Thyroid gland (tissue), 4 donors: Measurements from ENCODE around the gene STT3B. TPM values are rescaled to one million over a fixed set of nuclear protein-coding genes. Genes with fewer than 3 reads are reported as not detected.

Source experiments
- DNase-seq, 2 donors: peaks; one replicate each; pipeline ENCODE4 v3.0.0-alpha.2; 2019
- H3K27ac ChIP-seq, 3 donors: fragments of 200-600 bp; sonication (generic); 1 replicate in 2 of 3; 2 replicates in 1 of 3; pipeline ENCODE4 v1.5.1; 2016 to 2019; ENCODE audit warnings: mild to moderate bottlenecking in 1 of 3, moderate library complexity in 1 of 3
- H3K27me3 ChIP-seq: fragments of 200-600 bp; sonication (generic); one replicate; pipeline ENCODE4 v1.5.1; 2019
- H3K36me3 ChIP-seq, 2 donors: fragments of 200-600 bp; sonication (generic); one replicate each; pipeline ENCODE4 v1.5.1; 2016 to 2019
- H3K4me1 ChIP-seq, 2 donors: fragments of 200-600 bp; sonication (generic); one replicate each; pipeline ENCODE4 v1.5.1; 2017 to 2019
- H3K4me3 ChIP-seq, 3 donors: fragments of 200-600 bp; sonication (generic); replicated peaks in 1 of 3; 1 replicate in 2 of 3; 2 replicates in 1 of 3; pipeline ENCODE4 v1.5.1; 2016; ENCODE audit warnings: mild to moderate bottlenecking in 1 of 3
- H3K9me3 ChIP-seq: fragments of 200-600 bp; sonication (generic); one replicate; pipeline ENCODE4 v1.5.1; 2017
- POLR2A ChIP-seq, 2 donors: fragments of 450-650 bp; IDR thresholded peaks; one replicate each; pipeline ENCODE4 v1.6.1; 2017; ENCODE audit warnings: antibody characterized with exemption in 2 of 2, mild to moderate bottlenecking in 2 of 2, moderate library complexity in 1 of 2
- WGBS, 2 donors: methylation state at CpG; one replicate each; pipeline ENCODE4 v1.1.5; 2017; 5-methylcytosine and 5-hydroxymethylcytosine counted together
- intact Hi-C: fragments of 100-400 bp; cut with DNase I; formaldehyde crosslinking; loops from one replicate; pipeline ENCODE4 v1.15.1; 2023
- total RNA-seq, 4 donors: library from RNA; depleted of rRNA; stranded (reverse); fragments of >200 nt; gene quantifications; one replicate each; pipeline ENCODE4 v1.2.3, GENCODE V29; 2016
- TF ChIP-seq, protein P1 (sequence below), 6 experiments: fragments of 200-600 bp in 3 of 6; fragments of 450-650 bp in 3 of 6; sonication (generic) in 3 of 6; IDR thresholded peaks; one replicate each; pipeline ENCODE4 v1.5.1; 2016 to 2019; ENCODE audit warnings: antibody characterized with exemption in 6 of 6, mild to moderate bottlenecking in 2 of 6, inconsistent platforms in 1 of 6, moderate library complexity in 1 of 6

Gene STT3B
- total RNA-seq, 4 donors from 2014 or later: 111 to 172 (median 150) TPM

DNA sequence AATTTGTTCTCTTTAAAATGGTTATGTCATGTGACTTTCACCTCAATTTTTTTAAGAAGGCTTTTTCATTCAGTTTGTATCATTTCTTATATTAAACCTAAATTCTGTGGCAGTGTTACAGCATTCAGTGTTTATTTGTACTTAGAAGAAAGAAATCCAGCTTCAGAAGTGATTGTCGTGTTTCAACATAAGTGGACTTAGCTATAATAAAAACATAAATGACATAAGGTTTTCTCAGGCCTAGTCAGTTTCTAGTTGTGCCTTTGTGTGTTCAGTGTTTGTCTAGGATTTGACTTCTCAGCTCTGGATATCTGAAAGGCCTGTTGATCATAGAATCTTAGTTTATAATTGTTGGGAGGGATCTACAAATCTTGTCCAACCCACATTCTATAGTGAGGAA, 80.5 kb downstream of the STT3B start:
- no peak for DNase-seq
- Histone ChIP-seq H3K4me3 (no peak overlapping the region), H3K27me3 (no peaks in the 10 kb centered on the region), H3K4me1 (no peaks in the 10 kb centered on the region), H3K27ac (no peak overlapping the region), H3K36me3 (no peaks in the 10 kb centered on the region), H3K9me3 (no peaks in the 10 kb centered on the region)
- 73 to 74% methylated on average over 1 of the region's 1 CpG for WGBS, 2 donors
- no peak for TF ChIP-seq POLR2A (IDR thresholded peaks at IDR 0.05)
- TF ChIP-seq, protein P1, sequence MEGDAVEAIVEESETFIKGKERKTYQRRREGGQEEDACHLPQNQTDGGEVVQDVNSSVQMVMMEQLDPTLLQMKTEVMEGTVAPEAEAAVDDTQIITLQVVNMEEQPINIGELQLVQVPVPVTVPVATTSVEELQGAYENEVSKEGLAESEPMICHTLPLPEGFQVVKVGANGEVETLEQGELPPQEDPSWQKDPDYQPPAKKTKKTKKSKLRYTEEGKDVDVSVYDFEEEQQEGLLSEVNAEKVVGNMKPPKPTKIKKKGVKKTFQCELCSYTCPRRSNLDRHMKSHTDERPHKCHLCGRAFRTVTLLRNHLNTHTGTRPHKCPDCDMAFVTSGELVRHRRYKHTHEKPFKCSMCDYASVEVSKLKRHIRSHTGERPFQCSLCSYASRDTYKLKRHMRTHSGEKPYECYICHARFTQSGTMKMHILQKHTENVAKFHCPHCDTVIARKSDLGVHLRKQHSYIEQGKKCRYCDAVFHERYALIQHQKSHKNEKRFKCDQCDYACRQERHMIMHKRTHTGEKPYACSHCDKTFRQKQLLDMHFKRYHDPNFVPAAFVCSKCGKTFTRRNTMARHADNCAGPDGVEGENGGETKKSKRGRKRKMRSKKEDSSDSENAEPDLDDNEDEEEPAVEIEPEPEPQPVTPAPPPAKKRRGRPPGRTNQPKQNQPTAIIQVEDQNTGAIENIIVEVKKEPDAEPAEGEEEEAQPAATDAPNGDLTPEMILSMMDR (IDR thresholded peaks at IDR 0.05): no peak
- intact Hi-C loops: loop anchor here (5.0 kb wide), 1 partner anchor 154 kb away; no protein-coding TSS in a partner anchor

DNA sequence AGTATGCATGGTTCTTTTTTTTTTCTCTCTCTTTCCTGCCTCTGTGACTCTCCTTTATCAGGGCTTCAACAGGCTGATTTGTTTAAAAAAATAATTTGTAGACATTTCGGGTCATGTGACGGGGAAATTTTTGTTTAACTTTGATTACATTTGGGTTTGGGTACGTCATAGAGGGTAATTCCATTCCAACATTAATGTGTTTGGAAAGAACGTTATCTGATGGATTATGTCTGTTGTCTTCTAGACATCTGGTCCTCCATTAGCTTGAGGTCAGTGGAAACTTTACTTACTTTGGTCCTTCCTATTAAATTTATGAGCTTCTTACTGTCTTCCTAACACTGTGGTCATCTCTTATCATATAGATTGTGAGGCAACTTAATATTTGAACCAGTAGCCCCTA, 80.9 kb downstream of the STT3B start:
- Histone ChIP-seq H3K27ac (no peak overlapping the region), H3K4me1 (no peaks in the 10 kb centered on the region), H3K27me3 (no peaks in the 10 kb centered on the region), H3K9me3 (no peaks in the 10 kb centered on the region), H3K36me3 (no peaks in the 10 kb centered on the region), H3K4me3 (no peak overlapping the region)
- intact Hi-C loops: loop anchor here (5.0 kb wide), 1 partner anchor 154 kb away; no protein-coding TSS in a partner anchor
- DNase-seq: no peak
- WGBS, 2 donors: 97% methylated on average over 4 of the region's 4 CpGs
- TF ChIP-seq POLR2A (IDR thresholded peaks at IDR 0.05): no peak
- TF ChIP-seq, protein P1 (IDR thresholded peaks at IDR 0.05): no peak

DNA sequence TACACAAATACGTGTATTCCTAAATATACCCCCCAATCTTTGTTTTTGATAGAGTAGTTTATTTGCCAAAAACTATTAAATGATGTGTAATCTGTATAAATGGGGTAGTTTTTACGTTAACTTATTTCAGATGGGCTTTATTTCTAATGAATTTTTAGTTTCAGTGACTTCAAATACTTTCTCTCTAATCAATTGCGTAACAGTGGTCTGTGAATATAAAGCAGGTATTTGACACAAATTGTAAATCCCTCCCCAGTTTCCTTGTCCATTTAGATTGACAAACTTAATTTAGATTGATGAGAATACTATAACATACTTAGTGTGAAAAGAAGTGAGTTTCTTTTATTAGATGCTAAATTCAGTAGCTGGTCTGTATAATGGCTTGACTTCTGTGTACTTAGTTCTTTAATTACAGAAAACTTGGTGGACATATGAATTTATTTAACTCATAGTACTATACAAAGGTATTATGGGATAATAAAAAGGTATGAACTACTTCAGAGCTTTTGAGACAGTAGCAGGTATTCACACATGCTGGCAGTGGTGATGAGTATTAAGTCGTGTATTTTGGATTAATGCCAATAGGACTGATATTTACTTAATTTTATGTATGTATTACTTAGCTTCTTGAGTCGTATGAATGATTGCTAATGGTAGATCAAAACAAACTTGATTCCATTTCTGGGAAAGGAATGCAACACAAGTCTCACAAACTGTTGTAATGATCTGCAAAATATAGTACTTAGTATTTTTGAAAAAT, 81.6 kb downstream of the STT3B start:
- Histone ChIP-seq H3K9me3 (no peaks in the 10 kb centered on the region), H3K4me3 (no peak overlapping the region), H3K27me3 (no peaks in the 10 kb centered on the region), H3K27ac (no peak overlapping the region), H3K4me1 (no peaks in the 10 kb centered on the region), H3K36me3 (no peaks in the 10 kb centered on the region)
- WGBS, 2 donors: 75 to 84% methylated on average over 5 of the region's 5 CpGs
- intact Hi-C loops: loop anchor here (5.0 kb wide), 1 partner anchor 153 kb away; no protein-coding TSS in a partner anchor
- no peak for TF ChIP-seq POLR2A (IDR thresholded peaks at IDR 0.05)
- TF ChIP-seq, protein P1 (IDR thresholded peaks at IDR 0.05): no peak
- DNase-seq: no peak

DNA sequence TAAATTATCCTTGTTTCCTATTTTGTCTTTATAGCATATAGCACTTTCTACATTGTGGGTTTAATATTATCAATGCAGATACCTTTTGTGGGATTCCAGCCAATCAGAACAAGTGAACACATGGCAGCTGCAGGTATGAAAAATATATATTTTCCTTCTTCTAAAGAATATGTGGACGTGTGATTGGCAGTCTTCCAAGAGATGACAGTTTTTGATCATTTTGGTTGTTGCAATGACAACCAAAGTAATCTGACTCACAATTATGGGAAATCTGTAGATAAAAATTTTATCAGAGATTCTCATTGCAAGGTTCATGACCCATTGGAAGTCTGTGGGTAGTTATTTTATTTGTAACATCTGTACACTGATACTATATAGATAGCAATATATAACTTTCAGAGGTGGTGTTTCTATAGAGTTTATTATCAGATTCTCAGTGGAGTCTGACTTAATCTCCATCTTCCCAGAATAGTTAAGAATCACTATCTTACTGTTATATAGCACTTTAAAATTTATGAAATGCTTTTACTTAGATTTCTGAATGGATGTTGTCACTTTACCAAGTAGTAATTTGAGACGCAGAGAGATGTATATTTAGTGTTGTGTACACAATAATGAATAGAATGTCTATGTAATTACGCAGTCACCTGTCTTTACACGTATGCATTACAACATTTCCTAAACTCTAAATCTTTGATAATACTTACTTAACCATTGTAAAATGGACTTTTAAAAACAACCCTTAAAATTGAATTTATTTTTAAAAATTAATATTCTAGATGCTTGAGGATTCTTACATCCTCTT, 82.5 kb downstream of the STT3B start:
- no peak for DNase-seq
- no peaks in the 10 kb centered on the region for H3K27me3 ChIP-seq
- no peak overlapping the region for H3K4me3 ChIP-seq
- no peaks in the 10 kb centered on the region for H3K9me3 ChIP-seq
- TF ChIP-seq, protein P1 (IDR thresholded peaks at IDR 0.05): no peak
- no peak for TF ChIP-seq POLR2A (IDR thresholded peaks at IDR 0.05)
- 78 to 93% methylated on average over 4 of the region's 4 CpGs for WGBS, 2 donors
- intact Hi-C loops: no loop called here
- no peak overlapping the region for H3K27ac ChIP-seq
- H3K4me1 ChIP-seq: no peaks in the 10 kb centered on the region
- no peaks in the 10 kb centered on the region for H3K36me3 ChIP-seq

DNA sequence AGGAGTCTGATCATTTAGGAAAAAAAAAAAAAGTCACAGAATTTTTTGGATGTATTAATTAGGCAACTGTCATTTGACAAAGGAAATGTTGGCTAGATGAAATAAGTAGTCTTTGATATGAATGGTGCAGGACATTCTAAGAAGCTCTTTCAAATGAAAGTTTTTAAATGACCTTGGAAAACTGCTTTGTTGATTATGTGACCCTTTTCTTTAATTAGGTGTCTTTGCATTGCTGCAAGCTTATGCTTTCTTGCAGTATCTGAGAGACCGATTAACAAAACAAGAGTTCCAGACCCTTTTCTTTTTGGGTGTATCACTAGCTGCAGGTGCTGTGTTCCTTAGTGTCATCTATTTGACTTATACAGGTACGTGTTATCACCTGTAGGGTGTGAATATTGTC, 84.0 kb downstream of the STT3B start:
- Histone ChIP-seq H3K4me1 (no peaks in the 10 kb centered on the region), H3K27ac (no peak overlapping the region), H3K4me3 (no peak overlapping the region), H3K27me3 (no peaks in the 10 kb centered on the region), H3K36me3 (peaks cover 0 to 3% of the 10 kb centered on the region in 2 donors), H3K9me3 (no peaks in the 10 kb centered on the region)
- intact Hi-C loops: no loop called here
- WGBS, 2 donors: 95 to 97% methylated on average over 2 of the region's 2 CpGs
- no peak for TF ChIP-seq POLR2A (IDR thresholded peaks at IDR 0.05)
- TF ChIP-seq, protein P1 (IDR thresholded peaks at IDR 0.05): no peak
- no peak for DNase-seq
